OCI-LY3 (cell line): ENCODE measurements around the gene RASGRP3.

Experiments used
- H2AFZ ChIP-seq: fragments of 200-600, 300-600 bp; shearing (Covaris generic); 2 replicates; pipeline ENCODE4 v1.6.0; 2014; ENCODE audit warnings: antibody characterized with exemption, low read depth, low read length
- H3K27ac ChIP-seq: fragments of 200-600, 300-600 bp; sonication (generic); 2 replicates; pipeline ENCODE4 v1.5.1; 2014; ENCODE audit warnings: mild to moderate bottlenecking, low read length, moderate library complexity, mixed read lengths
- H3K27me3 ChIP-seq: fragments of 200-600, 300-600 bp; sonication (generic); 2 replicates; pipeline ENCODE4 v1.6.1; 2014; ENCODE audit warnings: low read depth, low read length, mixed read lengths
- H3K36me3 ChIP-seq: fragments of 200-600, 300-600 bp; sonication (generic); replicated peaks from 2 replicates; pipeline ENCODE3; 2014; ENCODE audit warnings: low read depth, low read length, mixed read lengths
- H3K4me1 ChIP-seq: fragments of 300-600, 200-600 bp; sonication (generic); 2 replicates; pipeline ENCODE4 v1.6.1; 2014; ENCODE audit warnings: low read length, mixed read lengths
- H3K4me2 ChIP-seq: fragments of 200-600, 300-600 bp; sonication (generic); 2 replicates; pipeline ENCODE4 v1.6.1; 2014; ENCODE audit warnings: low read length, mixed read lengths
- H3K4me3 ChIP-seq: fragments of 300-600, 200-600 bp; sonication (generic); 2 replicates; pipeline ENCODE4 v1.5.1; 2014; ENCODE audit warnings: antibody characterized with exemption, mild to moderate bottlenecking, low read length, moderate library complexity
- H3K79me2 ChIP-seq: fragments of 300-600, 200-600 bp; shearing (Covaris generic); 2 replicates; pipeline ENCODE4 v1.6.1; 2014; ENCODE audit warnings: mild to moderate bottlenecking, low read length, mixed read lengths
- H3K9ac ChIP-seq: fragments of 300-600, 200-600 bp; shearing (Covaris generic); 2 replicates; pipeline ENCODE4 v1.6.0; 2014; ENCODE audit warnings: mild to moderate bottlenecking, low read length, moderate library complexity
- H3K9me3 ChIP-seq: fragments of 200-600, 300-600 bp; shearing (Covaris generic); 2 replicates; pipeline ENCODE4 v1.6.1; 2014; ENCODE audit warnings: low read length, mixed read lengths; ENCODE audit not compliant: insufficient read depth
- H4K20me1 ChIP-seq: fragments of 200-600, 300-600 bp; sonication (generic); 2 replicates; pipeline ENCODE4 v1.6.1; 2016; ENCODE audit warnings: low read length, mixed read lengths; ENCODE audit not compliant: insufficient read depth
- CTCF ChIP-seq: fragments of 200-600, 300-600 bp; sonication (generic); IDR thresholded peaks from 2 replicates; pipeline ENCODE4 v1.5.1; 2014; ENCODE audit warnings: antibody characterized with exemption, low read length, low read depth
- EZH2phosphoT487 ChIP-seq: fragments of 200-600 bp; shearing (Covaris generic); IDR thresholded peaks from 2 replicates; pipeline ENCODE4 v1.6.1; 2018; ENCODE audit warnings: antibody characterized with exemption, mixed run types, low read depth

Gene RASGRP3

GRCh38 chr2:33532966-33533365, 56.5 kb downstream of the RASGRP3 start:
- Histone ChIP-seq H3K9ac (peak overlapping the region; percentile 76), H3K4me1 (peaks cover 58% of the 10 kb centered on the region), H3K36me3 (peaks cover 72% of the 10 kb centered on the region), H3K4me2 (0 out of 2 replicates have a peak overlapping the region, but pooled peaks have one; percentile 1), H3K27me3 (no peaks in the 10 kb centered on the region), H3K79me2 (peaks cover 43% of the 10 kb centered on the region), H2AFZ (no peak overlapping the region), H3K4me3 (no peak overlapping the region), H4K20me1 (no peaks in the 10 kb centered on the region), H3K9me3 (no peaks in the 10 kb centered on the region), H3K27ac (peak overlapping the region; percentile 98)
- TF ChIP-seq CTCF = no peak
- TF ChIP-seq EZH2phosphoT487 = no peak

- Histone ChIP-seq H3K9ac (no peak overlapping the region), H3K79me2 (peaks cover 25% of the 10 kb centered on the region), H3K27me3 (no peaks in the 10 kb centered on the region), H3K4me1 (peaks cover 34% of the 10 kb centered on the region), H3K4me3 (no peak overlapping the region), H3K4me2 (no peak overlapping the region), H3K27ac (no peak overlapping the region), H2AFZ (no peak overlapping the region), H3K36me3 (peaks cover 65% of the 10 kb centered on the region), H4K20me1 (no peaks in the 10 kb centered on the region), H3K9me3 (no peaks in the 10 kb centered on the region)
- TF ChIP-seq EZH2phosphoT487 = no peak
- no peak for TF ChIP-seq CTCF
These were observed 59.0 kb downstream of the RASGRP3 start for GRCh38 chr2:33535421-33535820.

- no peak overlapping the region for H3K9ac ChIP-seq
These were observed 64.8 kb downstream of the RASGRP3 start for GRCh38 chr2:33541243-33541642.

GRCh38 chr2:33550206-33550605, 73.8 kb downstream of the RASGRP3 start:
- H3K4me1 ChIP-seq = peaks cover 6% of the 10 kb centered on the region; the same call in 1 of the 2 replicates
- no peak overlapping the region for H3K9ac ChIP-seq
- no peaks in the 10 kb centered on the region for H3K27me3 ChIP-seq
- no peaks in the 10 kb centered on the region for H3K79me2 ChIP-seq
- H4K20me1 ChIP-seq = no peaks in the 10 kb centered on the region
- no peak overlapping the region for H3K4me3 ChIP-seq
- TF ChIP-seq EZH2phosphoT487 (no peak), CTCF (no peak)
- no peaks in the 10 kb centered on the region for H3K9me3 ChIP-seq
- H3K4me2 ChIP-seq = no peak overlapping the region
- peaks cover 67% of the 10 kb centered on the region for H3K36me3 ChIP-seq
- no peak overlapping the region for H3K27ac ChIP-seq
- no peak overlapping the region for H2AFZ ChIP-seq

More at GRCh38 chr2:33541243-33541642, 64.8 kb downstream of the RASGRP3 start:
- Histone ChIP-seq H3K4me2 (no peak overlapping the region), H3K27me3 (no peaks in the 10 kb centered on the region), H4K20me1 (no peaks in the 10 kb centered on the region), H3K79me2 (no peaks in the 10 kb centered on the region), H3K36me3 (peaks cover 59% of the 10 kb centered on the region), H3K27ac (no peak overlapping the region), H3K4me3 (no peak overlapping the region), H3K9me3 (no peaks in the 10 kb centered on the region), H3K4me1 (peaks cover 8% of the 10 kb centered on the region), H2AFZ (no peak overlapping the region)
- TF ChIP-seq EZH2phosphoT487 = no peak
- no peak for TF ChIP-seq CTCF
